GM21528 (cell line): Measurements from ENCODE around the gene TREH.

ENCODE experiments used
- ATAC-seq: cut with Tn5 transposase; IDR thresholded peaks from one replicate; pipeline ENCODE4 v1.9.1; 2021; ENCODE audit warnings: mild to moderate bottlenecking, moderate library complexity; ENCODE audit not compliant: unreplicated experiment, low FRiP score

The TREH gene

GRCh38 chr11:118670063-118670462 lies 9.4 kb downstream of the TREH start:
- ATAC-seq = no peak

GRCh38 chr11:118666371-118666770 lies 13.1 kb downstream of the TREH start:
- no peak for ATAC-seq

GRCh38 chr11:118663902-118664301 lies 15.5 kb downstream of the TREH start:
- no peak for ATAC-seq

GRCh38 chr11:118663381-118663780 lies 16.1 kb downstream of the TREH start:
- ATAC-seq = no peak

GRCh38 chr11:118662401-118663271 lies 16.8 kb downstream of the TREH start:
- ATAC-seq = no peak

GRCh38 chr11:118661425-118662301 lies 17.8 kb downstream of the TREH start:
- ATAC-seq = no peak

- ATAC-seq = no peak
These were observed 18.6 kb downstream of the TREH start for GRCh38 chr11:118660681-118661424.

GRCh38 chr11:118659953-118660680 lies 19.3 kb downstream of the TREH start:
- ATAC-seq = no peak

GRCh38 chr11:118659314-118659952 lies 20.0 kb downstream of the TREH start:
- no peak for ATAC-seq

GRCh38 chr11:118658429-118659313 lies 20.8 kb downstream of the TREH start:
- ATAC-seq = no peak

GRCh38 chr11:118657709-118658428 lies 21.6 kb downstream of the TREH start:
- no peak for ATAC-seq

GRCh38 chr11:118657238-118657637 lies 22.2 kb downstream of the TREH start:
- no peak for ATAC-seq

- ATAC-seq = no peak
These were observed 22.8 kb downstream of the TREH start for GRCh38 chr11:118656563-118657165.

- ATAC-seq = no peak
These were observed 23.8 kb downstream of the TREH start for GRCh38 chr11:118655486-118656190.

GRCh38 chr11:118653684-118654390 lies 25.6 kb downstream of the TREH start:
- ATAC-seq = no peak

GRCh38 chr11:118652681-118653181 lies 26.7 kb downstream of the TREH start:
- no peak for ATAC-seq
